Measurements from ENCODE around the gene GAS2L2.
"Not testable (repeated sequence)": the region's sequence is repeated elsewhere in the genome, so short reads cannot be mapped to it uniquely, and the experiment has no call there.

GAS2L2 gene

GRCh38 chr17:35773129-35773528 is 20.1 kb upstream of the GAS2L2 start:
- no peak for DNase-seq

DNA sequence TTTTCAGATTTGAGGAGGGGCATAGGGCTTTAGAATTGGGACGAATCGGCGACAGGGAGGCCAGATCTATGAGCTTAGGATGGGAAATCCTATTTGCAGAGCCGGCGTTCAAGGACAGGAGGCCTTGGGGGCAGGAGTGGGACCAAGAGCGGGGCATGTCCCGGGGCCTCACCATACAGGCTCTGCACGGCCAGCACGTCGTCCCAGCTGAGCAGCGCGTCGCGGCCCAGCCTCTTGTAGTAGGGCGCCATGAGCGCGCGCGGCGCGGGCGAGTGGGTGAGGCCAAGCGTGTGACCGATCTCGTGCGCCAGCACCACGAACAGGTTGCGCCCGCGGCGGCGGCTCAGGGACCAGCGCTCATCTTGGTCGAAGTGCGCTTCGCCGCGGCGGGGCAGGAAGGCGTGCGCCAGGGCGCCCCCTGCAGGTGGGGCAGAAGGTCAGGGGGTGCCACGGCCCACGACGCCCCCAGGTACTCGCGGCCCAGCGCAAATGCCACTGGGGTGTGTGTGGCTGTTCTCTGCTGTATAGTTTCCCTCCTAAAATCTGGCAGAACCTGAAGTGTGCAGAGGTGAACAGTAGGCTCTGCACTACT is 17.0 kb upstream of the GAS2L2 start:
- no peak for DNase-seq

DNA sequence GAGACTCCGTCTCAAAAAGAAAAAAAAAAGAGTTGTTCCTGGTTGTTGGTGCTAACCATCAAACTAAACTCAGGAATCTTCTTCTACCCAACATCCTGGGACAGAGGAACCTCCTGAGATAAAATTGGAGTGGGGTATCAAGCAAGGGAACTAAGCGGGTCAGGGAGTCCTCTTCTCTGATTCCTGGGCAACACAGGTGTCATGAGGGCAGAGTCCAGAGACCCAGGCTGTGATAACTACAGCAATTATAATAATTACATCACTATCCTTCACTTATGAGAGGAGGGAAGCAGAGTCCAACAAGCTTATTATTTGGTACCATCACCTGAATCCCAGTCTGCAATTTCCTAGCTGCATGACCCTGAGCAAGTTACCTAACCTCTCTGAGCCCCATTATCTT is 15.8 kb upstream of the GAS2L2 start:
- DNase-seq = no peak

- DNase-seq = peak in 1 of 3 experiments; percentile 26
These were observed 14.0 kb upstream of the GAS2L2 start for GRCh38 chr17:35766903-35767510.

- DNase-seq = no peak
These were observed 13.4 kb upstream of the GAS2L2 start for GRCh38 chr17:35766489-35766877.

DNA sequence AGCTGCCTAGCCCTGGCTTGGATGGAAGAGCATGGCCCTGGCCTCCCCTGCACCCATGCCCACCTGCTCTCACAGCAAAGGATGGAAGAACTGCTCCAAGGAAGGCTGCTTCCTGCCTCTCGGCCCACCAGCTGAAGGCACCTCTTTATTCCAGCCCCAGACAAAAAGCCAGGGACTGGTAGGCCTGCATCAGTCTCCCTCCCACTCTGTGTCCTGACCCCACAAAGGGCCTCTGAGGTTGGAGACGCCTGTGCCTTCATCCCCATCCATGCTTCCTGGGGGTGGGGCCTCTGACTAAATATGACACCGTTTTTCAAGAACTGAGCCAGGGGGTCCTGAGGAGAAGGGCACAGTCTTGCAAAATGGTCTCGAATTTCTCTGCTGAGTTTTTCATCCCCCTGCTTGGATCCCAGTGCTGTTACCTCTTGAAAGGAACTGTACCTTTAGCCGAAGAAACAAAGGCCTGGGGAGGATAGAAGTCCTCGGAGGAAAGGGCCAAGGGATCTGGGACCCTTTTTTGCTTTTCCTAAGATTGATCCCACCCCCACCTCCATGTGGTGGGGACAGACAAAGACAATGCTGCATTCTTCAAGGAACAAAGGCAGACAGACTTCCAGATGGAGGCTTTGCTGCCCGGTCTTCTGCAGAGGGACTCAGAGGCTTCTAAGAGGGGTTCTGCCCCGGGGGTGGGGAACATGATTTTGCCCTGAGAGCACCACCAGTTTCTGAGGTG is 12.9 kb upstream of the GAS2L2 start:
- DNase-seq = no peak

DNA sequence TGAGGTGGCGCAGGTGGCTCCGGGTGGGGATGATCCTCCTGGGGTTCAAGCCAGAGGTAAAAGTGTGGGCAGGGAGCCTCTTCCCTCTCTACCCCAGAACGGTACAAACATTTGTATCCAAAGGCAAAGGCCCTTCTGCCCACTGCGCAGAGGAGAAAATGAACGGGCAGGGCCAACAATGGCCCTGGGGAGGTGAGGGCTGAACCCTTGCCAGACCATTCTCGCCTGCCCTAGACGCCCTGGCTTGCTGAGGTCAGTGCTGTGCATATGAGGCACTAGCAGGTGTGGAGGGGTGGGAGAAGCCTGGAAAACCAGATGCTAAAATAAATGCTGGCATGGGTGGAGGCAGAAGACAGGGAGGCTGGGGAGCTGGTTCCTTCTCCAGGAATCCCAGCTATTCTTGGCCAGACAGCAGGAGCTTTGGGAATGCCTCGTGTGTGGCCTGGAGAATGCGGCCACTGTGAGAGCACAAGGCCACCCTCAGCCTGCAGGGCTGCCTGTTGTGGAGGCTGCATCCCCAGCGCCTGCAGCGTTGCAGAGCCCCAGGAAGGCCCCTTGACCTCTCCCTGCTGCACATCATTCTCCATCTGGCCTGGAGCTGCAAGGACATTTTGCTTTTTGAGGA is 12.2 kb upstream of the GAS2L2 start:
- no peak for DNase-seq

GRCh38 chr17:35764123-35764991 is 11.3 kb upstream of the GAS2L2 start:
- peak; percentile 92 to 94 (median 93) for DNase-seq

DNA sequence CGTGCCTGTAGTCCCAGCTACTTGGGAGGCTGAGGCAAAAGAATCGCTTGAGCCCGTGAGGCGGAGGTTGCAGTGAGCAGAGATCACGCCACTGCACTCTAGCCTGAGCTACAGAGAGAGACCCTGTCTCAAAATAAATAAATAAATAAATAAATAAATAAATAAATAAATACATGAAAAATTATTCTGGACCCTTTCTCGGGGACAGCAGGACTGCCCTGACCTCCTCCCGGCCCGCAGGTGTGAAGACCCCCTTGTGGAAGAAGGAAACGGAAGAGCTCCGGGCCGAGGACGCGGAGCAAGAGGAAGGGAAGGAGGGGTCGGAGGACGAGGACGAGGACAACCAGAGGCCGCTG is 10.7 kb upstream of the GAS2L2 start:
- no peak for DNase-seq

- no peak for DNase-seq
These were observed 8.6 kb upstream of the GAS2L2 start for GRCh38 chr17:35761601-35762000.

- DNase-seq = no peak
These were observed 7.5 kb upstream of the GAS2L2 start, which contains the start of gene C17orf50 for GRCh38 chr17:35760587-35760986. Gene C17orf50, plus strand, starts transcription at chr17:35760887. Its CDS starts 55 bp downstream, at chr17:35760942.

- no peak for DNase-seq
These were observed 4.2 kb upstream of the GAS2L2 start for GRCh38 chr17:35757243-35757642.

DNA sequence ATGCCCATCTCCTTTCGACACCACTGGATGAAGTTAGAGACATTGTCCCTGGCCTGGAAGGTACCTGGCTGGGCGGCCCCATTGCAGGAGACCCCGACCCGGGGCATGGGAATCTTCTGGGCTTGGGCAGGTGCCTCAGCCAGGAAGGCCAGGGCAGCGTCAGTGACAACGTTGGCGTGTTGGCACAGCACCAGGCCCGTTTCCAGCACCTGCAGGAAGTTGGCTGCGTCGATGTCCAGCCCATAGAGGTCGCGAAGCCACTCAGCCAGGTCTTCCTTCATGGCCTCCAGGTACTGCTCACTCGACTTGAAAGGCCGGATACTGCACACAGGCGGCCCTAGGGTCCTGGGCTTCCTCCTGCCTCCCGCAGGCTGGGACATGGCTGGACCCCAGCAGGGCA is 568 bp downstream of the GAS2L2 start:
- peak in 1 of 3 experiments; percentile 5 for DNase-seq

GRCh38 chr17:35751541-35751940 is 1.5 kb downstream of the GAS2L2 start:
- DNase-seq = not testable (repeated sequence)

DNA sequence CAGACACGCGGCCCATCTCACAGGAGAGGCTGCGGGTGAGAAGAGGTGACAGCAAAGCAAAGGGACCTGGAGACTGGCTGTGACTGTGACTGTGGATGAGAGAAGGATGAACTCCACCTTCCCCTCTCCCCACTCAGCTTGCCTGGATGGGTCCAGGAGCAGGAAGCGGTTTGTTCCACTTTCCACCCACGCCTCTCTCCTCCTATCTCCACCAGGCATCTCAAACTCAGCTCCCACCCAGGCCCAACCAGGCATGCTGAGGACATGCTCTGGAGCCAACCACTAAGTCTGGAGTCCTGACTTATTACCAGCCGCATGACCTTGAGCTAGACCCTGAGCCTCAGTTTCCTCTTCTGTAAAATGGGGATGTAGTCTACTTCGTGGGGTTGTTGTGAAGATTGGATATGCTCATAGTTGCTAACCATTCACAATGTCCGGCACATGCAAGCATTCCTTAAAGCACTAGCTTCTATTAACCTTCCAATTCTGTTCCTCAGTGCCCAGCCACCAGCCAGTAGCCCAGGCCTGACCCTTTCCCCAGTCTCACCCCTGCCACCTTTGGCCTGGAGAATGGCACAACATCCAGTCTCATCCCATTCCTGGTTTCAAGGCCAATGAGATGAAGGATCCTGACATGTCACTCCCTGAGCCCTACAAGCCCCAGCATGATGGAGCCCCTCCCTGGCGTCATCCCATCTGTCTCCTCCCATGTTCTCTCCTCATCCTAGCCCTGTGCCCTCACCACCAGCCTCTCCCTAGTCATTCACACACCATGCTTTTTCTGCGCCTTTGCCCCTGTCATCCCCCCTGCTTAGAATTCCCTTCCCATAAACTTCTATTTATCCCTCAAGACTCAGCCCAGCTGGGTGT is 2.3 kb downstream of the GAS2L2 start:
- no peak for DNase-seq

- peak in 2 of 3 experiments; percentile 30 to 57 for DNase-seq
These were observed 3.3 kb downstream of the GAS2L2 start for GRCh38 chr17:35749560-35750412.

GRCh38 chr17:35748979-35749378 is 4.1 kb downstream of the GAS2L2 start:
- DNase-seq = no peak

GRCh38 chr17:35748341-35748841 is 4.6 kb downstream of the GAS2L2 start:
- no peak for DNase-seq

DNA sequence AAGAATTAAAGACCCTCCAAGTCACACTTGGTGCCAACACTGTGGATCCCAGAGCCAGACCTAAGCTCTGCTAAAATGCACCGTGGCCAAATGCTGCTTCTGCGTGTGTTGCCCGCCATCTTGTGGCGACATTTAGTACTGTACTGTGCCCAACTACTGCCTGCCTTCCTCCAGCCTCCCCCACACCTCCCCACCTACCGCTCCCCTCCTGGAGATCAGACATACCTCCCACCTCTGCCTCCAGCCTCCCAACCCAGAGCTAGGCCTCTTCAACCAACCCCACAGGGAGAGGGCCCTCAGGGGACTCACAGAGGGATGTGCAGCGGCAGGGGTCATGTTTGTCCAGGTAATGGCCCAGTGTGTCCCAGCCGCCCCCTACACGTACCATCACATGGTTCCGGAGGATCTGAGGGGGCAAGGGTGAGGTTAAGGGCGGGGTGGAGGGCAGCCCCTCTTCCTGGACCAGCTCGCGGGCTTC is 5.5 kb downstream of the GAS2L2 start:
- peak; percentile 51 to 82 (median 75) for DNase-seq

DNA sequence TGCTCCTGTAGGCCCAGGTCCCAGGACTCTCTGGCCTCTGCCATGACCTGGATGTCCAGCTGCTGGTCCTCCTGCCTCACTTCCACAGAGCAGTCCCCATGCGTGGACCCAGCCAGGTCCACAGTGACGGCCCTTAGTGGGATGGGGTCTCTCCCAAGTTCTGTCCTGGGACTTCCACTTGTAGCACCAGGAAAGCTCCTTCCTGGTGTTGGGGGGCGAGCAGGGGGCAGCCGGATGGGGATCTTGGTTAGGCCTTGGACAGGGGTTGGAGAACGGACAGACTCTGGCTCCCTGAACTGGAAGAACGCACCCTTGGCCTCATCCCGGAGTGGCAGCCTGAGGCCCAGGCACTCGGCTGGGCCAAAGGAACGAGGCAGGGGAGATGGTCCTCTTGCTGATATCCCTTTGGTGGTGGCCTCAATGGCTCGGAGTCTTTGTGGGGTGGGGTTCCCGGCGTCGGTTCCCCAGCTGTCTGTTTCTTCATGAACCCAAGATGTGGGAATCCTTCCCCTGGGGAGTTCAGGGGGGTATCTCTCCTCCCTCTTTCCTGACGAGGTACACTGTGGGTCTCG is 7.2 kb downstream of the GAS2L2 start:
- no peak for DNase-seq

Measured in NCI-H1417 (cell line).